NCI-H774 (cell line): ENCODE results near the gene FBXL17.
"Not testable (repeated sequence)": the region's sequence is repeated elsewhere in the genome, so short reads cannot be mapped to it uniquely, and the experiment has no call there.

Experiments used
- DNase-seq: peaks from one replicate; lab custom pipeline; 2025; lab: John Stamatoyannopoulos, UW

FBXL17 gene

DNA sequence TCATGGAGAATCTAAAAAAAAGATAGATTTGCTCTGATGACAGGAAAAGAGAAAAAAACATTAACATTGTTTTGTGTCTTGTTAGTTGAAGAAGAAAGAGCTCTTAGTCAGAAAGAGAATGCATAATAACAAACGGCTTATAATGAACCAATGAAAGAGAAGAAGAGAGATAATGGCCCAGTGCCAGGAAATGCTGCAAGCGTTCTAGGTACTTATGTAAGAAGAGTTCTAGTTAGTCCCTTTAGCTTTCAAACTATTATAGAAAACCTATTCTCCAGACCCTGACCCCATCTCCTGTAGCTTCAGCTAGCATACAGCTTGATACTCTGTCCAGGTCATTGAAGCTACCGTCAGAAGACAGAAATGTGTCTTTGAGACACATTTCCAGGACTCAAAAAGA is 70.2 kb downstream of the FBXL17 start:
- DNase-seq = no peak

DNA sequence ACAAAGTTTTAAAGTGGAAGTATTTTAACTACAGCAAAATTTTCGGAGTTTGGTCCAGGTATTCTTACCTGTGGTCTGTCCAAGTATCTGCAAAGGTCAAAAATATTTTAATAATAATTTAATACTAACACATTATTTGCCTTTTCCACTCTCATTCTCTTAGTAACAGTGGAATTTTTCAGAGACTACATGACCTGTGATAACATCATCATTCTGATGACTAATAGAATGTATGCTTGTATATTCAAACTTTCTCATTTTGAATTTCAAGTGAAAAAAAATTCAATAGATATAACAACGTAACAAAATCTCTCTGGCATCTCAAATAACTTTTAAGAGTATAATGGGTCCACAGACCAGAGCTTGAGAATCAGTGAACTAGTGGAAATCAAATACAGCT is 78.3 kb downstream of the FBXL17 start:
- DNase-seq = no peak

DNA sequence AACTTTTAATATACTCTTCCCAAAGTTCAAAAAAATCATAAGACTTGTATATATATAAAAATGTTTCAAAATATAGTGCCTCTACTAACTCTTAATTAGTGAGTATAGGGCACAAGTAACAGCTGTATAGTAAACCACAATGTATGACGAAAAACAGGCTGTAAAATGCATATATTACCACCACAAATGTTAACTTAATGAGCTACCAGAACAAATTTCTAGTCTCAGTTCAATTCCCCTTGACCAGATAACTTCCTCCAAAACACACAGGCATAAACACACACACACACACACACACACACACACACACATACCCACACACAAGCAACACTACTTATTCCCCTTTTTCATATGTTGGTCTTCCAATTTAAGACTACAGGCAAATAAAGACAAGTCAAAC is 78.8 kb downstream of the FBXL17 start:
- DNase-seq = no peak

DNA sequence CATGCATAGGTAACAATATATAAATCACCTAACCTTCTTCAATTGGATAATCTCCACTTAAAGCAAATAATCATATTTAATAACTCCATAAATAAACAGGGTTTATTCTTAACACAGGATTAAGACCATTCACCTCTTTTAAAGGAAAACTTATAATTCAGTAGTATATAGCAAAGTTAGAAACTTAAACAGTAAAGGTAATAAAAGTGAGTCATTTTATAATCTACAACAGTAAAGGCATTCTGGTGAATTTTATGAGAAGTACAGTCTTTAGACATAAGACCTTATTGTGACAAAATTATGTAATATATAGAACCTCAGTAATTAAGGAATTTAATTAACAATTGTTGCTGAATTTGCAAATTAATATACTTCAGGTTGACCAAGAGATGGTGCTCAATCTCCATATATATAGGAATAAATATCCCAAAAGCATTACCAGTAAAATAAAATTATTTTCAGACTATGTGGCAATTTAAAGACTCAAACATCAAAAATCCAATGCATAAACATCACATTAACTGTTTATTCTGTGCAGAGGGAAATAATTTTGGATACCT is 84.8 kb downstream of the FBXL17 start:
- no peak for DNase-seq

DNA sequence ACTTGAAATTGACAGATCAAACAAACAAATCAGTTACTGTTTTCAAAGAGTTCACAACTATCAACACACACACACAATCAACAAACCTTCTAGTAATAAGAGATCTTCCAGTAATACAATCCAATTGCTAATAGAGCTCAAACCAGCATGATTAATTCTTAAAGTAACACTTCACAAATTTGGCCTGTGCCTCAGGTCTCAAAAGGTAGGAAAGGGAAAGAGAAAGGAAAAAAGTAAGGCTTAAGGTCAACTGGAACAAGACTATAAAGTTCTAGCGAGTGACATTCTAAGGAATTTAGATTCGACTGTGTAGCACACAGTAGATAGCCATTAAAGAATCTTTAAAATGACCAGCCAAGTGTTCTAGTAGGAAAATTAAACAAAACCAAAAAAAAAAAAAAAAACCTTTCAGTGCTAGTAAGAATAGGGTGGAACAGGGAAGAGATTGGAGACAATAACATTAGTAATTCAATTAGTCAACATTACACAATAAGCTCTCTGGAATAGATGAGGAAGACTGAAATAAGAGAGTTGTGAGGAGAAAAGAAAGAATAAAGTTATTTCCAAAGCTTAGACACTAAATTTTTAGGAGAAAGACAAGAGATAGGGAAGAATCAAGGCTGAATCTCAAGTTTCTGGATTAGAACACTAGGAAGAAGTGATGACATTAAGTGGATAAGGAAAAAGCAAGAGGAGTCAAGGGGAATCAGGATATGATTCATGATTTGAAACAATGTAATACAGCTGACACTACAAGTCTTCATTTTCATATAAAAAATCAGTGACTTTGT is 86.1 kb downstream of the FBXL17 start:
- DNase-seq = no peak

DNA sequence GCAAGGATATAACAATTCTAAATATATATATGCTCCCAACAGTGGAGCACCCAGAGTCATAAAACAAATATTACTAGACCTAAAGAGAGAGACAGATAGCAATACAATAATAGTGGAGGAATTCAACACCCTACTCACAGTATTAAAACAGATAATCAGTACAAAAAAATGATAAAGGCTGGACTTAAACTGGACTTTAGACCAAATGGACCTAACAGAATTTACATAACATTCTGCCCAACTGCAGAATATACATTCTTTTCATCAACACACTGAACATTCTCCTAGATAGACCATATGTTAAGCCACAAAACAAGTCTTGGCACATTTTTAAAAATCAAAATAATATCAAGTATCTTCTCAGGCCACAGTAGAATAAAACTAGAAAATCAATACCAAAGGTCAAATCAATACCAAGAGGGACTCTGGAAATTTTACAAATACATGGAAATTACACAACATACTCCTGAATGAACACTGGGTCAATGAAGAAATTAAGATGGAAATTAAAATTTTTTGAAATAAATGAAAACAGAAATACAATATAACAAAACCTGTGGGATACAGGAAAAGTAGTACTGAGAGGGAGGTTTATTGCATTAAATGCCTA is 100.8 kb downstream of the FBXL17 start:
- DNase-seq = no peak

DNA sequence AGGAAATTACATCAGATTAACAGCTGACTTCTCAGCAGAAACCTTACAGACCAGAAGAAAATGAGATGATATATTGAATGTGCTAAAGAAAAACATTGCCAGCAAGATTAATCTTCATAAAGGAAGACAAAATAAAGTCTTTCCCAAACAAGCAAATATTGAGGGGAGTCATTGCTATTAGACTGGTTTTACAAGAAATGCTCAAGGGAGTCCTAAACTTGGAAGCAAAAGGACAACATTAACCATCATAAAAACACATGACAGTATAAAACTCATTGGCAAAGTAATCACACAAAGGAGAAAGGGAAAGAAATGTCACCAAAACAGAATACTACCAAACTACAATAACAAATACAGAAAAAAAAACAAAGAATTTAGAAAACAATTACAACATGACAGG is 101.7 kb downstream of the FBXL17 start:
- DNase-seq = no peak

DNA sequence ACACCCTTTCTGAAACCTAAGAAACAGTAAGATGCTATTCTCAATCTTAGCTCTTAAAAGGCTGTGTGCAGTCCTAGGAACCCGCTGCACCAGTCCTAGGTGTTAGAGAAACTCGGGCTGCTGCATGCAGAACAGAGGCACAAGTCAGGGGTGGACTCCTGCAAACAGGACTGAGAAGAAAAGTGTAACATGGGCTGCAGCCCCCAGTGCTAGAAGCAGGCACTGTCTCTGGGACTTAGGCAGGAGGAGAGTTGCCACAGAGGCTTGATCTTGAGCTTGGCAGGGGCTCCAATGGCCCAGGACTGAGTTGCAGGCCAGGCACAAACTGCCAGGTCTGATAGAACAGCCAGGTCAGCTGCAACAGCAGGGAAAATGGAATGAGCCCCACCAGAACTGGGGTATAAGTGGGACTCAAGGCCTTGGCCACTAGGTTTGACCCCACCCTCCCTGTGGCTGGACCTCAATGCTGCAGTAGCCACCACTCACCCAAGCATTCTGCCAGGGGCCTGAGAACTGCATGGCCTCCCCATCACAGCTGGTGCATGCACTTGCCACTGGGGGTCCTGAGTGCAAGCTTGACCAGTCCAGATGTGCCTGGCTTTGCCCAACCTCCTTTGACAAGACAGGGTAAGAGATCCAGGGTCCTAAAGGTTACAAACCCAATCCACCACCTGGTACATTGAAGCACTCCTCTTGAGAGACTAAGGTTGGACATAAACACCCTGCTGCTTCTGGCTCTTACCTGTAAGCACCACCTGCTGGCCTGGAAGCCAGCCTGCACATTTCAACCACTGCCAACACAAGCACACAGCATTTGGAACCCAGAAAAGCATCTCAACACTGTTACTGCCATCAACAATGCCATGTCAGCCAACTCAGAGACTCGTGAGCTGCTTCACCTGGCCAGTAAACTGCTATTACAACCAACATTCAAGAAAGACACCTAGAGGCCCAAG is 103.3 kb downstream of the FBXL17 start:
- DNase-seq = no peak

DNA sequence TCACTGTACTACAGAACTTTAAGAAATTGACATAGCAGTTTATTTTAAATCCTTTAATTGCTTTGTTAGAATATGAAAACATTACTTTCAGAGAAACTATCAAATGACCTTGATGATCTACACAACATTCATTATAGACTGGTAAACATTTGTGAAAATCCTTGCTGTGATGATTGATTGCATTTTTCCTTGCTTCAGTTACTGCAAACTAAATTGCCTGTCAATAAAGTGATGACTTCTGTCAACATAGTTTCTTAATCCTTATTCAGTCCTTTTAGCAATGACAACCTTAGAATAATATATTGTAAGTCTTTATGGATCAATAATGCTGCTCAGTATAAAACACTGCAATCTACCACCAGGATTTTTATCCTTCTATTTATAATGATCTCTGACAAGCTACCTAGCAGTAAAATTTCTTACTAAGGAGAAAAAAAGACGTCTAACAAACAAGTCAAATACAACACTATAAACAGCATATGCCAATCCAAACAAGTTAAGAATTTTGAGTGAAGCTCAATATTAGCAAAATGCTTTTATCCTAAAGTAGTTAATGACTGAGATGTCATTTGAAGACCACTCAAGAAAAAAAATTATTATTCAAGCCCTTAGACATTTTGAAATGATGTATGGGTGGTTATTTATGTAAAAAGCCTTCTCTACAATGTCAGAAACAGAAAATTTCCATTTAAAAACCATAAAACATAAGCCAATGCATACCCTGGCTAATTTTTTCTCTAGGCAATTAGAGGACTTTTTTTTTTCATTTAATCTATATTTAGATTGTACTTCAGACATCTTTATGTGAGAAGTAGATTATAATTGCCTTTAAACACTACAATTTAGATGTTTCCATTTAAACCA is 105.5 kb downstream of the FBXL17 start:
- no peak for DNase-seq

DNA sequence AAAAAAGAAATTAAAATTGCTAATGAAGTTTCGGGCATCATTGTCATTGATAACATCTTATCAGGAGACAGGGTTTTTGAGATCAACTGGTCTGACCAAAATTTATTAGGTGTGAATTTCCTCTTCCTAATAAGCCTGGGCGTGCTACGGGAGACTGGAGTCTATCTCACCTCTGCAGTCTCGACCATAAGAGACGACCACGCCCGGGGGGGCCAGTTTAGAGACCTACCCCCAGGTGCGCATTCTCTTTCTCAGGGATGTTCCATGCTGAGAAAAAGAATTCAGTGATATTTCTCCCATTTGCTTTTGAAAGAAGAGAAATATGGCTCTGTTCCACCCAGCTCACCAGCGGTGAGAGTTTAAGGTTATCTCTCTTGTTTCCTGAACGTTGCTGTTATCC is 107.8 kb downstream of the FBXL17 start:
- DNase-seq = not testable (repeated sequence)

DNA sequence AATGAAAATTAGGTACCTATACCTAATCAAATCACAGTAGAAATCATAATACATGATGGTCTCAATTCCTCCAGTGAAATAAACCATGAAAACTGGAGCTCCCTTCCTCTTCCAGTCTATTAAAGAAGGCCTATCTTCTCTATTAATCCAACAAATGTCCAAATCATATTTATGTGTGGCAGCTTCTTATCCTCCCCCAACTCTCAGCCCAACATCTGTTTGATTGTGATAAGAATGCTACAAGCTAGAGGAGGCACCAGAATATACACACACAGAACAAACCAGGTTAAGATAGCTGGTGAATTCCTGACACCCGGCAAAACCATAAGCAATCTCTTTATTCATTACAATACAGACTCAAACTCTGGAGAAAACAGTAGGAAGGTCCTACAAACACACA is 110.8 kb downstream of the FBXL17 start:
- no peak for DNase-seq

DNA sequence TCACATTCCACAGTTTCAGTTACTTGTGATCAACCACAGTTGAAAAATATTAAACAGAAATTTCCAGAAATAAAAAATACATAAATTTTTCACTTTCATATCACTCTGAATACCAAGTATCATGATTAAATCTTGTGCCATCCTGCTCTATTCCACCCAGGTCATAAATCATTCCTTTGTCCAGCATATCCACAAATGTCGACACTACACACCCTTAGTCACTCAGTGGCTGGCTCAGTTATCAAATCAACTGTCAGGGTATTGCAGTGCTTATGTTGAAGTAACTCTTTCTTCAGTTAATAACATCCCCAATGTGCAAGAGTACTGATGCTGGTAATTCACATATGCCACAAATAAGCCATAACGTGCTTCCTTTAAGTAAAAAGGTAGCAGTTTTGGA is 115.7 kb downstream of the FBXL17 start:
- no peak for DNase-seq

DNA sequence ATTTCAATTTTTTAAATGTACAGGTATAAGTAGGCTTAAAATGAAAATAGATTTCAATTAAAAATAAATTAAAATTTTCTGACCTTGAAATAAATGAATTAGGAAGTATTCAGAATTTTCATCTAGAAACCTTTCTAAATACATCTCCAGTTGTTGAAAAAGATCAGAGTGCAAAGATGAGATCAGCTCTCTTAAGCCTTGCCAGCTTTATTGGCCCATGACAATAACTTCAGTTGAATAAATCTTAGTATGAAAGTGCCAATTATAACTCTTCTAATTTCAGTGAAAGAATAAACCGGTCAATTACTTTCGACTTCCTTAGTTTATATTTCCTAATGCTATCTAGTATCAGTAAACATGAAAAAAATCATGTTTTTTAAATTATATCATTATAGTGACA is 117.4 kb downstream of the FBXL17 start:
- no peak for DNase-seq

DNA sequence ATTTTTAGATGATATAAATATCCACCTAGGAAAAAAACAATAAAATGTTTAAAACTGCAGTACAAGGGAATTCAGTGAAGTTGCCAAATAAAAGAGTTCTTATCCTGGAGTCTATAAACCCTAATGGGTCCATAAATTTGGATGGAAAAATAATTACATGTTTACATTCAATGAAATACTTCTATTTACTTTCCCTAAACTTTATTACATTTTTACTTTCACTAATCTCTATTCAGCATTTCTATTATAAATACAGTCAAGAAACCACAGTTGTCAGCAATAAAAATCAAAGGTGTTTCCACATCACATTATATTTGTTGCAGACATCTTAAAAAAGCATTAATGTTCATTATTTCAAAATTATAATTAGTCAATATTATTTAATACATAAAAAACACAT is 118.6 kb downstream of the FBXL17 start:
- DNase-seq = no peak

DNA sequence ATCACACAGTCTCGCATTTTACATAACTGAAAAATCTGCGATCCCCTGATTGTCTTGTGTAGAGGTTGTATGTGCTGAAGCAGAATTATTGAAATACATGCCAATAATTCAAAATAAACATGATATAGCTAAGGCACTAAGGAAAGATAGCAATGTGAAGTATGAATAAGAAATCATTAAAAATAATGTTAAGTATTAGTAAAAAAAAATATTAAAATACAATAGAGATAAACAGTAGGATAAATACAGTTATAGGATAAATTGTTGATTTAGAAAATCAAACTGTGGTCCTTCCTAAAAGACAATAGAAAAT is 121.1 kb downstream of the FBXL17 start:
- DNase-seq = no peak

DNA sequence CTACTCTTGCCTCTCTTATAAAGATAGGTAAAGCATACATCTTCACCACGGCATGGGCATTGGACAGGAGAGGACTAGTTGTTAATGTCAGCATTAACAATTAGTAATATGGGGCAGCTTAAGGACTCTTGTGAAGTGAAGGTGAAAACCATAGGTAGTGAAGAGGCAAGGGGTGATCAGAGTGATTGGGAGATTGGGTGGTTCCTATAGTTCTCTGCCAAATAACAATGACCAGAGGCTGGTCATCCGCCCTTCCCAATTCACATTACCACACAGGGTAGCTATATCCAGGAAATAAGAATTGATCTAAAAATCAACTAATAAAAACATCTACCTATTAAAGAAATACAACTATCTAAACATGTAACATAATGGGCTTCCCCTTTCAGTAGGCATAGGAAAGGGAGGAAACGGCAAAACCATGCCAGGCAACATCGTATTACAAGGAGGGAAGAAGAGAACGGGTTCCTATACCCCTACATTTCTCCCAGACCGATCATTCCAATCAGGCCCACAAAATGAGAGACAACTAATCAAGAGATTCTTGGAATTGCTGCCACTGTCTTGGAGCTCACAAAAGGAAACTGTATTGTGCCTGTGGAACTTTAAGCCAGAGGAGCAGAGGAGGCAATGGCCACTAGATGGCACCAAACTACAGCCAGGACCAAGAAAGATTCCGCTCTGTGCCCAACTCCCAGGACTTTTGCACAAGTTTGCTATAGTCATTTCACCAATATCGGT is 121.6 kb downstream of the FBXL17 start:
- peak; percentile 58 for DNase-seq

DNA sequence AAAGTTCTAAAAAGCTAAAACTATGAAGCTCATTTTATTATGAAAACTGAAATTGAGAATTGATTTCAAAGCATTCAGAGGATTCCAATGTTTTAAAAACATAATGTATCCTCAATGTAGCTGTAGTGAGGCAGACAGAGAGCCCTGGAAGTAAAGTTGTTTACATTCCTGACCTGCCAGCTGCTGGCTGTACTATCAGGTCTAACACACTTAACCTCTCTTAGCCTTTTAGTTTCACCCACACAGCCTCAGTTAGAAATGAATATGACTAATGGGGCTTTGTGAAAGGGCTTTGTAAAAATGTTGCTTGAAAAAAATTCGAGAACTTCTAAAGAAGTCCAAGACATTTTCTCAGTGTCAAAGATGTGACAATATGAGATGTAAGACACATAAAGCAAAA is 122.6 kb downstream of the FBXL17 start:
- DNase-seq = peak; percentile 15

DNA sequence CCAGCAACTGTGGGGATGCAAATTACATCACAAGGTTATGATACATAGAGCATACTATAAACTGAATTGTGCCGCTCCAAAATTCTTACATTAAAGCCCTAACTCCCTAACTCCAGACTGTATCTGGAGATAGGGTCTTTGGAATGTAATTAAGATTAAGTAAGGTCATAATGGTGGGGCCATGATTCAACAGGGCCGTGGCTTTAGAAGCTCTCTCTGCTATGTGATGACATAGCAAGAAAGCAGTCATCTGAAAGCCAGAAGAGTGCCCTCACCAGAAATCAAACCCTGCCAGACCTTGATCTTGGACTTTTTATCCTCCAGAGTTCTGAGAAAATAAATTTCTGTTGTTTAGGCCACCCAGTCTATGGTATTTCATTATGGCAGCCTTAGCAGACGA is 123.9 kb downstream of the FBXL17 start:
- DNase-seq = no peak

DNA sequence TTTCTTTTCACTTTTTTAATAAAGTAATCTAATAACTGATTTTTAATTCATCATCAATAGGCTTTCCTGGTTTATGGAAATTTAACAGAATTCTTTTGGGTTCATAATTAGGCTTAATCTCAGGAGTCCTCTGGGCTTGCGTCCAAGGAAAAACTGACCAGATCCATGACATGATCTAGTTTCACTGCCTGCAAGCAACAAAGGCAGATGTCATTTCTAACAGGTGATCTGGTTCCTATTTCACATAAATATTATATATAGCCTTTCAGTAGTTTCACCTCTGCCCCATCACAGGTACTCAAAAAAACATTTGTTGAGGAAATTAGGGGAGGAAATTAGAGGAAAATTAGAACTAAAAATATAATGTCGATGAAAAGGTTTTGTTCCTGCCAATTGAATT is 126.4 kb downstream of the FBXL17 start:
- no peak for DNase-seq

DNA sequence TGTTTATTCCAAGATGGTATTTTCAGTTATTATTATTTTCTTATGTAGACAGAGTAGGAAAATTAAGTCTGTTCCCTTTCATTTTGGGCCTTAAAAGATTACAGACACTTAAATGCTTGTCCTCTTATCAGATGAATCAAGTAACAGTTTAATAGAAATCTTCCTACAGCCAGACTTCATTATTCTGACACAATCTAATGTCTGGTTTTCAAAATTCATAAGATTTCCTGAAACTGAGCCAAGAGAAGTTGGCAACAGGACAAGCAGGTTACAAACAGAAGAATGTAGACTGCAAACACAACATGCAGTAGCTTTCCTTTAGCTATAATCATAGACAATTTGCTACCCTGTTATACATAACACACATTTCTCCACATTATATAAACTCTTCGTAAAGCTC is 130.5 kb downstream of the FBXL17 start:
- no peak for DNase-seq
